GOT3 (cell line): Measurements from ENCODE around the gene PSMB7.

Source experiments
- DNase-seq: peaks from one replicate; lab custom pipeline; 2025; ENCODE audit warnings: mixed read lengths; lab: John Stamatoyannopoulos, UW

Gene PSMB7

DNA sequence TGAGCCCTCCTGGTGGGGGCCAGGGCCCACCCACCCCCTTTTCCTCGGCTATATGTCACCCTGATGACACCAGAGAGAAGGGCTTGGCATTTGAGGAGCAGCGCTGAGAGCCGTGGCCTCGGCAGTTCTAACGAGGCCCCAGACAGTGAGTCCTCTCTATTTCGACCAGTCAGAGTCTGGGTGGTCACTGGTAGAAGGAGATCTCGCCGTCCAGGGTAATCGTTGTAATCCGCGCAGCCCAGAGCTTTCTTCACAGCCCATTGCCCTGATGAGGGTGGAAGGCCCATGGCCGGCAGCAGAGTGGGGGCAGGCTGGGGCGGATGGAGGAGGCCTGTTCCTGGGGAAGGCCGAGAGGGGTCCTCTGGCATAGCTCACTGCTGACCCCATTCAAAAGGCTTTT is 70.2 kb downstream of the PSMB7 start:
- no peak for DNase-seq

DNA sequence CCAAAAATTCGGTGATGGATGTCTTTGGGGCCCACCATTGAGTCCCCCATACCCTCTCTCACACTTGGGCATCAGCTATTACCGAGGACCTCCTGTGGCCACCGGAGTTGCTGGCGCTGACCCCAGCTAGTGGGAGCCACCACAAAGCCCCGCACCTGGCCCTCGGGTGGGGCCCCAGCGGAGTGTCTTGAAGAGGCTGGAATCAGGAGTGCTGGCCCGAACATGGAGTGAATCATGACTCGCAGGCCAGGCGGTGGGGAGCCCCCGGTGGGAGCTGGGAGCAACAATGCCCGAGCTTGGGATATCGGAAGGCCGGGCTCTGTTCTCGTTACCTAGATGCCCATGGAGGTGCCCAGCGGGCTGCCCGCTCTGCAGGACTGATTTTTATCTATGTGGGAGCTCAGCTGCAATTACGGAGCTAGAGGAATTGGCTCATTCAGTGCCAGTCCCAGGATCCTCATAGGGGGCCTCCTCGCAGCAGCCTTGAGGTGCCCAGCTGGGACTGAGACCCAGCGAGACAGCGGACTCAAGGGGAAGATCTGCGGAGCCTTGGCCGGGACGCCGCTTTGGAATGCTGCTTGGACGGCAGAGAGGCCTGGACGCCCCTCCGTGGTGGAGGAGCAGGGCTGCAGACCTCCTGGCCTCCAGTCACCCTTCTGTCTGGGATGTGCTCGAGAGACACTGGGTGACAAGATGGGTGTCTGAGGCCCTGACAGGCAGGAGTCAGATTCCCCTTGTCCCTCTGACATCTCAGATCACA is 70.8 kb downstream of the PSMB7 start:
- no peak for DNase-seq

DNA sequence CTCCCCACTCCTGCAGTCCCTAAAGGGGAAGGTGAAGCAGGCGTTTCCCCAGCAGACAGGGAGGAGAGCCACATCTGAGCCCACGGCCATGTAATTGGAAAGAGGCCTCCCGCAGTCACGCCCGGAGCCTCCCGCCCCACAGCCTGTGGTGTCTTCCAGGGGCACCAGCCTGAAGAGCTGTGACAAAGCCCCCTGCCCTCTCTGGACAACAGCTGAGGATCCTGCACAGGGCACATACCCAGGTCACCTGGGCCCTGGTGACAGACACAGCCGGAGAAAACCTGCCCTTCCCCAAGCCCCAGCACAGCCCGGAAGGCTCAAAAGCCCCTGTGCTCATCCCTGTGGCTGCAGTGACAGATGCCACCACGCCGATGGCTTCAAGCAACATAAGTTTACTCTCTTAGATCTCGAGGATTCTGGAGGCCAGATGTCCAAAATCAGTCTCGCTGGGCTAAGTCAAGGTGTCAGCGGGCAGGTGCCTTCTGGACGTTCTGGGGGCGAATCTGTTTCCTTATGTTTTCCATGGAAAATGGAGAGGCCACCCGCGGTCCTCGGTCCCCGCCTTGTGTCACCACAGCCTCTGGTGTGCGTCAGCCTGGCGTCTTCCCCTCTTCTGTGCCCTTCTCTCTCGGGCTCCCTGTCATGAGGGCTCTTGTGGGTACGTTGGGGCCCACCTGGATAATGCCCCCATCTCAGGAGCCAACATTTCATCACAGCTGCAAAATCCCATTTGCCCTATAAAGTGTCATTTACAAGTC is 71.5 kb downstream of the PSMB7 start:
- no peak for DNase-seq

DNA sequence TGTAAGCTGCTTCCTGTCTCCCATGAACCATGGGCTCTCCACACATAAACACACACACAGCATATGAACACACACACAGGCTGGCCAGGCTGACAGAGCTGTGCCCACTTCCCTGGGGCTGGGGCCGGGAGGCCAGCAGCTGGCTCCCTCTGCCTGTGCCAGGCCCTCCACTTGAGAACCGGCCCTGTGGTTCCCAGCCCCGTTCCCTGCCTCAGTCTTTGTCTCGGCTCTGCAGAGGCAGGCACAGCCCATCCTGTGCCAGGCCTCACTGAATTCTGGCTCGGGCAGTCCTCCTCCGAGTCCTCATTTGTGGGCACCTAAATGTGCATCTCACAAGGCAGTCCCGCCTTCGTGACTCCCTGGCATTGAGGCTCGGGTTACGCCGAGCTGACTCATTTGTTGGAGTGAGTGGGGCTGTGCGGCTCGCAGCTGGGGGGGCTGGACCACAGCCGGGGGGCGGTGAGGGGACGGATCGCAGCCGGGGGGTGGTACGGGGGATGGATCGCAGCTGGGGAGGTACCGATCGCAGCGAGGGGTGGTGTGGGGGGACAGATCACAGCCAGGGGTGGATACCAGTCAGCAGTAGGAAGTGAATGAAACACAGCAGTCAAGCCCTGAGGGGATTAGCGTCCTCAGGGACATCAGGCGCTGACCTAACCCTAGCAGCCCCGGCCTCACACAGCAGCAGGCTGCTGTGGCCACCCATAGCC is 72.3 kb downstream of the PSMB7 start:
- peak; percentile 26 for DNase-seq

DNA sequence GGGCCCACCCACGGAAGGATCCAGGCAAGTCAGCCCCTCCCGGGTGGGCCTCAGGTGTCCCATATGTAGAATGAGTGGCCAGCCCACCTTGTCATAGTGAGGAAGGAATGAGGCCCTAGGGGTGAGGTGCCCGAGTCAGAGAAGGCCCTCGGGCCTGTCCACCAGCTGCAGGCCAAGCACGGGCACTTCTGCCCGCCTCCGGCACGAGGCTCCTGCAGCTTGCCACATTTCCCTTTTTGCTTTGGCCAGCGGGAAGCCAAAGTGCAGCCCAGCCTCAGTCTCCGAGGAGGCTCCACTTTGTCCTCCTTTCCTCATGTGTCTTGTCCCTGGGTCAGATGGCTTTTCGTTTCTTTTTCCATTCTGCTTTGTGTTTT is 72.9 kb downstream of the PSMB7 start:
- no peak for DNase-seq

DNA sequence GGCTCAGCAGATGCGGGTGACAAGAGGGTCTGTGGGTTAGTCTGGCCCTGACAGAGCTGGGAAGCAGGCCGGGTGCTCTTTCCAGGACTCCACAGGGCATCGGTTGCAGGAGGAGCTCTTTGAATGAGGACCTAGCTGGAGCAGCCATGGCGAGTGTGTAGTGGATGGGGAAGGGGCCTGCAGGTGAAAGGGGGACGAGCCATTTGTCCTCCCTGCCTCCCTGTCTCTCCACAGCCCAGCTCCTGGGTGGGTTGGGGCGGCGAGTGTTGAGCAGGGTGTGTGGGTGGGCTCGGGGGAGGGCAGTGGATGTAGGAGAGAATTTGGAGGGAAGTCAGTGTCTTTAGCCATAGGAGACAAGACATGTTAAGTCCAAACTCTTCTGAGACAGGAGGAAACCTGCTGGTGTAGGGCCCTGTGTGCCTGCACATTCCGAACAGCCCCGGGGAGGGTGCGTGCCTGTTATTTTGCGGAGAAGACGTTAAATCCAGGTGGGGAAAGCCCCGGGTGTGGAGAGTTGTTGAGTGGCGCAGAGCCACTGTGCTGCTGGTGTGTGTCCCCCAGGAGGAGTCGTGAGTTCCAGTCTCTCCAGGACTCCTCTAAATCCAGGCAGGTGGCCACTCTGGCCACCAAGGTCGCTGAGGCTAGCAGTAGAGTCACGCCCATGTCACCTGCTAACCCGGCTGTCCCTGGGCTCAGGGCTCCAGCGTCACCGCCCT is 73.6 kb downstream of the PSMB7 start:
- DNase-seq = no peak

DNA sequence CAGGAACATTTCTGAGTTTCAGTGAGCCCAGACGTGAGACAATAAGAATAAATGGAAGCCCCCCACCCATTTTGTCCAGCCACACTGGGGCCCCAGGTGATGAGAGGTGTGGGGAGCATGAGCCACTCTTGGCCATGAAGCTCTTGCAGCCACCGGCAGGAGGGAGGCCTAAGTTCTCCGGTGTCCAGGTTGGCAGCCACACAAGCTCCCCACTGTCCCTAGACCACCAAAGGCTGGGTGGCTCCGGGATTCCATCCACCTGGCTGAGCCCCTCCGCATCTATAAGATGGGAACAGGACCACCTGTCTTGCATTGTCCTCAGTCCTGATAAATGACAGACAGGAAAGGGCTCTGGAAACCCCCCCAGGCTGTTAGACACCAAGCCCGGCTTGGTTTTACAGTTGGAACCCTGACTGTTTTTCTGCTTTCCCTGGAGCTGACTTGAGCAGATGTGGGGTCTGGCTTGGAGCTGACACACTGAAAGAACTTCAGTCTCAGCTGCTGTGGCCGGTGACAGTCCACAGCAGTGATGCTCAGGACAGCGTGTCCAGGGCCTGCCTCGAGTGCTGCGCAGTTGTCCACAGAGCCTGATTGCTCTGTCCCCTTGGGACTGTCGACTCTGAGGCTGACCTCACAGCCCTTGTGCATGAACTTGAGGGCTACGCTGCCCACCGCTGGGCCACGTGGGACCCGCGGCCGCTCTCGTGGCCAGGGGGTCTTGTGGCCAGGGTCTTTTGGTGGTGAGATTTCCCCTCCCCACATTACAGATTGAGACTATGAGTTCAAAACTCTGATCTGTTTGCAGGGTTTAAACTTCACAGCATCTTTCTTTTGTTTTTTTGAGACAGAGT is 74.8 kb downstream of the PSMB7 start:
- DNase-seq = no peak

DNA sequence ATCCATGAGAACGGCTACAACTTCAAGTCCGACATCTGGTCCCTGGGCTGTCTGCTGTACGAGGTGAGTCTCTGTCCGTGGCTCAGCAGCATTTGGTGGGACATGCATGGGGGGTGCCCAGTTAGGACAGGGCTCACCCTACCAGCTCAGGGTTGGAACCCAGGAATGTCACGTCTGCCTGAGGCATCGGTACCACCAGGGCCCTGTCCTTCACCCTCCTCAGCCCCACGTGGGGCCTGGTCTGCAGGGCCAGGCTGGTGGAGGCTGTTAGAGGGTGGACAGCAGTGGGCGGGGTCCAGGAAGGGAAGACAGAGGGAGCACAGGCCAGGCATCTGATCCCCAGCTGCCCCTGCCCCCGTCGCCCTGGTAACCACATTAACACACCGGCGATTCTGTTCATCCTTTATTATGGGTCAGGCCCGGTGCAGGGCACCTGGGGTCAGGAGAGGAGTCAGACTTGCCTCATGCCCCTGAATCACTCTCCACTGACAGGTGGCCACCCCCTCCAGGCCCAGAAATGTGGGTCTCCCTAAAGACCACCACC is 75.6 kb downstream of the PSMB7 start:
- DNase-seq = no peak

DNA sequence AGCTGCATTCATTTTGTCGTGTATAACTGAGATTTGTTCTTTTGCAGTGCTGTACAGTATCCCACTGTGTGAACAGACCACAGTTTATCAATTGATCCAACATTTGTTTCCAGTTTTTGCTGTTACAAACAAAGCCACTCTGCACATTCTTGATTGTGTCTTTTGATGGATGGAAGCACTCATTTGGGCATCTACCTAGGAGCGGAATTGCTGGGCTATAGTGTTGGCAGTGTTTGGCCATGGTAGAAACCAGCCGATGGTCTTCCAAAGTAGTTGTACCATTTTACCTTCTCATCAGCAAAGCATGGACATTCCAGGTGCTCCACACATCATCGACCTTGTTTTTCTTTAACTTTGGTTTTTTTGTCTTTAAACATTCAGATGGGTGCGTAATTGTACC is 77.7 kb downstream of the PSMB7 start:
- DNase-seq = no peak

DNA sequence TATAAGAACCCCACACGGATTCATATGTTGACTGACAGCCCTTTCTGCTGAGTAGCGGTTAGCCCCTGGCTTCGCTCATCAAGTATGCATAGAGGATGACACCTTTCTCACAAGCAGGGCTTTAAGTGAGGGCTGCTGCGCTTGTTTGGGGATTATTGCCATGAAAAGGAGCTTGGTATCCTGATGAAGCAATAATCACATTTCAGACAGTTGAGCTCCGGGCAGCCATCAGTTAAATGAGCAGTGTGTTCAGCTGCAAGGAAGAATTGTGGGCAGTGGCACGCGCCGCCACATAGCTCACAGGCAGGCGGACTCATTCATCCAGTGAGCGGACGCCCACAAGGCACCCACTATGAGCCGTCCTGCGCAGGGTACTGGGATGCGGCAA is 79.9 kb downstream of the PSMB7 start:
- DNase-seq = no peak

DNA sequence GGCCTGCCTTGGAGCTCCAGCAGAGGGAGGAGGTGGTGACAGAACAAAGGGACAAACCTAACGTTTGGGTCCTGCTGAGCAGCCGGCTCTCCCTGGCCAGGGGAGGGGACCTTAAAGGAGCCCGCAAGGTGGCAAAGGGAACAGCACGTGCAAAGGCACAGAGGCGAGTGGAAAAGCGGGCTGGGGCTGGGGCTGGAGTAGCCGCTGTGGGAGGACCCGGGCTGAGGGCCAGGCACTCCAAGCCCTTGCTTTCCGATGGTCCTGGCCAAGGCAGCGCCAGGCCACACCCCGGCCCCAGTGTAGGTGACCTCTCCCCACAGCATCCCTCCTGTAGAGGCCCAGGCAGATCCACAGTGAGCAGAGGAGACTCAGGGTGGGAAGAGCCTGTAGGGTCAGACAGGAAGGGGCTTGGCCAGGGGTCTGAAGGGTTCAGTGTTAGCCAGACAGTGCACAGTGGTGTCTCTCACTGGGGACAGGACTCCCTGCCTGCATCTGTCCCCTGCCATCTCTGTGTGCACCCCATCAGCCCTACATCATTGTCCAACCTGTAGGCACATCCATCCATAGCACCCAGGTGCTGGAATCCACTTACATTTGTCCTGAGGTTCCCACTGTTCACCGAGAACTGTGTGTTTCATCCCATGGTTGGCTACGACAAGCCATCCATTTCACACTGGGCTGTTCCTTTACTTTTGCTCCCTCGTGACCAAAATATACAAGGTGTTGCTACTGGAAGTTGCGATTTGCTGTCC is 80.5 kb downstream of the PSMB7 start:
- no peak for DNase-seq

DNA sequence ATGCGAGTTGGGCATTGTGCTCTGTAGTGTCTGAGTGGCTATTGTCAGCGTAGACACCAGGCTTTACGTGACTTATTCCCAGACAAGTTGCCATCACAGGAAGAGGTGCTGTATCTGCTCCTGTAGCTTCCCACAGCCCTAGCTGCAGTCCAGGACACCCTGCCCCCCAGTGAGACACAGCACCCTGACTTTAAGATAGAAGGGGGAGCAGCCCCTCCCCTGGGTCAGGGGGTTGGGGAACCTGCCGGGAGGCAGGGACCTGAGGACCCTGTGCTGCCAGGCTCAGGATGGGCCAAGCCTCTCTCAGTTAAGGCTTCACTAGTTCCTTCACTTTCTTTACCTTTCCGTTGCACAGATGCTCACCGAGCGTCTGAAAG is 82.1 kb downstream of the PSMB7 start:
- no peak for DNase-seq

DNA sequence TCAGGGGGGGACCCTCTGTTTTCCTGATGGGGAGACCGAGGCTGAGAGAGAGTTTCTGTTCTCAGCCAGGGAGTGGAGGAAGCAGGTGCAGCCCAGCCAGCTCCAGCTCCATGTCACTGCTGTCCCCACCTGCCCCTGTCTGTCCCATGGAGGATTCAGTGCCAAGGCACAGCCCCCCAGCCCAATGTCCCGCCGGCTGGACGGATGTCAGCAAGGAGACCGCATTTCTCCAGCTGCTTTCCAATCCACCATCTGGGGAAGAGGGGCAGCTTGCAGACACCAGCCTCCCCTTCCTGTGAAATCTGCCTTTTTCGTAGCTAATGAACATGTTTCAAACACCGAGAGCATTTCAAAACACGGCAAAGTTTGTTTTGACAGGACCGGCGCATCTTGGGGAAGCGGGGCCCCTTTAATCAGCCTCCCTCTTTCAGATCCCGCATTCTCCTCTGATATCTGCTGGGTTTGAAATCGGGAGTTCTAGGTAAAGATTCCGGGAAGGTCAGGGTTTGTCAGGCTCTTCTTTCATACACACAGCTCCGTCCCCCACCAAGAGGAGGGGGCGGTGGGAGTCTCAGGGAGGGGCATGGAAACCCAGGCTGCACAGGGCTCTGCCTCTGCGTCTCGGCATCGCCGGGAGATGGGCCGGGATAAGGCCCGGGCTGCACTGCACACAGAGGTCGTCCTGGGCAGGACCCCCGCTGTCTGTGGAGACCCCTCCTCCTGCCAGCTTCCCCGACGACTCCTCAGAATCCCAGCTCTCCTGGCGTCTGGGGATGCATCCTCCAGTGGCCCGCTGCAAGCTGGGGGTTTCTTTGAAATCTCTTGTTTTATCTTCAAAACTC is 82.7 kb downstream of the PSMB7 start:
- no peak for DNase-seq

DNA sequence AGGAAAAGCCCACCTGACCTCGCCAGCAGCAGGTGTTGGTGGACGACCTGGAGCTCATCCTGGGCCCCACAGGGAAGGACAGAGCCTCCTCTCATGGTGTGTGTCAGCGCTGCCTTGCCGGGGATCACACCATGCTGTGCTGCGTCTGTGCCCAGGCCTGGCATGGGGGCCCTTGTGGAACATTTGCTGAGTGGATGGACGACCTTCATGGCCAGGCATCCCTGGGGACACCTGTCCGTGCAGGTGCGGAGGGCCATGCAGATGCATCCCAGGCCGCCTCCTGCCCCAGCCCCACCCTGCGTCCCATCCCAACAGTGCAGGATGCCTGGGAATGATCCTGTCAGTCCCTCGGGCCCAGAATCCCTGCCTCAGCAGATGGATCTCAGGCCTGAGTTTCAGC is 83.7 kb downstream of the PSMB7 start:
- no peak for DNase-seq

DNA sequence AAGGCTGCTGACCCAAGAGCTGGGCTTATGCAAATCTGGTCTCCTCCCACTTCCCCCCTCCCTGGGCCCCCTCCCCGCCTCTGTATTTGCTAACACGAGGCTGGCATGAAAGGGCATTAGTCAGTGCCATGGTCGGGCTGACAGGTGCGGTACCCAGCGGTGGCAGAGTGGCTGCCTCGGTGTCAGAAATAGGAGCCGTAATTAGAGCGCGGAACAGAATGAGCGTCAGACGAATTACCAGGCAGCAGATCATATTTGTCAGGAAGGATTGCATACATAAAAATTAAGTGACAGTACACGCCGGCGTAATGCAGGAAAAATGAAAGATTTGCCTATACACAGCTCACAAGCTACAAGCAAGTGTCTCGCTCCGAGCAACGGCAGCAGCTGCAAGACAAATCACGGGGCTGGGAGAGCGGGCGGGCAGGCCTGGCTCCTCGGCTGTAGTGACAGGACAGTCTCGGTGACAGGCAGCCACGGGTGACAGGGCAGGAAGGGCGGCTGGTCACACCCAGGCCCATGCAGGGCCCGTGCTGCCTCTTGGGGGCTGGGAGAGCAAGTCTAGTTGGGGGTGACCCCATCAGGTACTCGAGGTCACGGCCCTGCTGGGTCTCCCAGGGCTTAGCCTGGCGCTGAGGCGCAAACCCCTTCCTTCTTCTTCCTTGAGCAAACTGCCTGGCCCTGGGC is 85.1 kb downstream of the PSMB7 start:
- DNase-seq = no peak

DNA sequence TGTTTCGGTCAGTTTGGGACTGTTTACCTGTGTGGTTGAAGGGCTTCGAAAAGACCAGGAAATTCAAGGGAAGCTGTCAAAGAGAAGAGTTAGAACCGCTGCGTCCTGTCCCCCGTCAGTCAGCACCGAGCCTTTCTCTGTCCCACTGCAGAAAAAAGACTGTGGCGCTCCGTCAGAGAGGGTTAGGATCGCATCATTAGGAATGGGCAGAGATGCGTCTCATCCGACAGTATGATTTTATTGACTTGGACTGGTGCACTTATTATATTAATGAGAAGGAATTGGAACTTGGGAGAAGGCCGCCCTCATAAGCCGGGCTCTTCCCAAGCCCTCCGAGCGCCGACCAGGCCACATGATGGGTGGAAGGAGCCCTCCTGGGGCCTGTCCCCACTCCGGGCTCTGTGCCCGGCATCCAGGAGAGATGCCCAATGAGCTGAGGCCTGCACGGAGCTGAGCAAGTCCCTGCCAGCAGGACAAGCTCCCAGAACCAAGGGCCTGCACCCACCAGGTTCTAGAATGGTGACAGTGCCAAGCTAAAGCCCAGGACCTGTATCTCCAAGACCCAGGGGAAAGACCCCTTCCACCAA is 85.9 kb downstream of the PSMB7 start:
- DNase-seq = no peak

DNA sequence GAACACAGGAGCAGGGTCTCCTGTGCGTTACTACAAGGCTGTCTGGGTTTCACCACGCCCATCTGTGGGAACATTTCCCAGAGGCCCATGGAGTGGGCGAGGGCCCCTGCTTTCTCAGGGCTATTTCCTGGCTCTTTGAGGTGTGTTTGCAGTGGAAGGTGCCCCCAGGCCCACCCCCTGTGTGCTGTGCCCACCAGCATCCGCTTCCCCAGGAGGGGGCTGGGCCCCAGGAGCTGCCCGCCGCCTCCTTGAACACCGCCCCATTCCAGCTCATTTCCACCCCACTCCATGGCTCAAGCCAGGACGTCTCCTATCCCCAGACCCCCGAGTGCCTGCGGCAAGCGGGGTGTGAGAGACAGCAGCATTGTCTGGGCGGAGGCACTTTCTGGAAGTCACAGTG is 87.0 kb downstream of the PSMB7 start:
- no peak for DNase-seq

DNA sequence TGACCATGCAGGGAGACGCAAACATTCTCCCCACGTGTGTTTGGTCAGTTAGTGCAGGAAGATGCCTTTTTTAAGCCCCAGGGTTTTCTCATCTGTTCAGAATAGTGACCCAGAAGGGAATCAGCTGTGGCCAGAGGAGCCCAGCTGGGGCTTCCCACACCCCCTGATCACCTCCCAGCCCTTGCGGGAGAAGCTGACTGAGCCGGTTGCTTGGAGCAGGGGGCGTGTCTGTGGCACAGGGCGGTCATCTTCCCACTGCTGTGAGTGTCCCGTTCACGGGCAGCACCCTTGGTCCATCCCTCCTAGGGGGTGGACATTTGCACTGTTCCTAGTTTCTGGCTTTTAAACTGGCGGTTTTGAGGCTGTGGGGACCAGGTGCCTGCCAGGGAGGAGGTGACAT is 87.8 kb downstream of the PSMB7 start:
- DNase-seq = no peak

DNA sequence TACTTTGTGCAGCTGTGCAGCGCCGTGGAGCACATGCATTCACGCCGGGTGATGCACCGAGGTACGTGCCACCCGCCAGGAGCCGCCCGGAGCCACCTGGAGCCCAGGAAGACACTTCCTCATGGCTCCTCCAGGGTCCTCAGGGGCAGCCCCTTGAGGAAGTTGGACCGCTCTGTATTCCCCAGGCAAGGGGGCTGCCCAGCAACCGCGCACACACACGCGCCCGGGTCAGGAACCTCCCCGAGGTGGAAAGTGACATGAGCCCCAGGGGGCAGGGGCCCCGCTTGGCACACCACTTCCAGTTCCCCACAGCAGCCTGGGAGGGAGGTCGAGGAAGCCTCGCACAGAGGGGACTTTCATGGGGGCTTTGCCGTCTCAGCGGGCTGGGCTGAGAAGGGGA is 88.9 kb downstream of the PSMB7 start:
- no peak for DNase-seq
